H9 (cell line): Measurements from ENCODE around the gene ZC3H7B. TPM values are rescaled to one million over a fixed set of nuclear protein-coding genes. Genes with fewer than 3 reads are reported as not detected.

Experiments
- DNase-seq: peaks from one replicate; pipeline ENCODE4 v3.0.0-alpha.2; 2017
- H2AFZ ChIP-seq: one replicate; pipeline ENCODE4 v1.6.1; 2013; ENCODE audit warnings: mild to moderate bottlenecking, low read length, control low read depth, moderate library complexity
- H2AK5ac ChIP-seq: 2 replicates; pipeline ENCODE4 v1.6.1; 2013; ENCODE audit warnings: low read length, control low read depth, mixed read lengths; ENCODE audit not compliant: insufficient read length
- H2BK120ac ChIP-seq: one replicate; pipeline ENCODE4 v1.6.1; 2013; ENCODE audit warnings: low read depth, mild to moderate bottlenecking, low read length, control low read depth, inconsistent platforms; ENCODE audit not compliant: poor library complexity, severe bottlenecking
- H2BK12ac ChIP-seq: 2 replicates; pipeline ENCODE4 v1.6.1; 2013; ENCODE audit warnings: low read length, control low read depth, mixed read lengths, low read depth; ENCODE audit not compliant: insufficient read length
- H2BK15ac ChIP-seq: 2 replicates; pipeline ENCODE4 v1.6.1; 2013; ENCODE audit warnings: low read depth, low read length, control low read depth
- H2BK20ac ChIP-seq: one replicate; pipeline ENCODE4 v1.6.1; 2013; ENCODE audit warnings: low read depth, mild to moderate bottlenecking, low read length, control low read depth, inconsistent platforms; ENCODE audit not compliant: poor library complexity, severe bottlenecking
- H2BK5ac ChIP-seq: 2 replicates; pipeline ENCODE4 v1.6.1; 2013; ENCODE audit warnings: low read length, control low read depth, mixed read lengths; ENCODE audit not compliant: insufficient read length
- H3K14ac ChIP-seq: 2 replicates; pipeline ENCODE4 v1.6.1; 2013; ENCODE audit warnings: low read length, control low read depth; ENCODE audit not compliant: insufficient read depth
- H3K18ac ChIP-seq: 2 replicates; pipeline ENCODE4 v1.6.1; 2013; ENCODE audit warnings: low read depth, mild to moderate bottlenecking, mixed read lengths, low read length, control low read depth; ENCODE audit not compliant: insufficient read length
- H3K23ac ChIP-seq: 2 replicates; pipeline ENCODE4 v1.6.1; 2013; ENCODE audit warnings: low read length, control low read depth, mixed read lengths, low read depth; ENCODE audit not compliant: insufficient read length
- H3K23me2 ChIP-seq: 2 replicates; pipeline ENCODE4 v1.6.1; 2013; ENCODE audit warnings: low read depth, mild to moderate bottlenecking, mixed read lengths, low read length, control low read depth; ENCODE audit not compliant: insufficient read length, poor library complexity, severe bottlenecking
- H3K27ac ChIP-seq: 2 replicates; pipeline ENCODE4 v1.5.1; 2013; ENCODE audit warnings: low read length, control low read depth, mixed read lengths, low read depth; ENCODE audit not compliant: insufficient read length
- H3K27me3 ChIP-seq: 2 replicates; pipeline ENCODE4 v1.6.1; 2013; ENCODE audit warnings: low read length, control low read depth, inconsistent platforms; ENCODE audit not compliant: insufficient read depth
- H3K4ac ChIP-seq: 2 replicates; pipeline ENCODE4 v1.6.1; 2013; ENCODE audit warnings: low read depth, mild to moderate bottlenecking, control low read depth, inconsistent platforms, low read length, moderate library complexity
- H3K4me1 ChIP-seq: 2 replicates; pipeline ENCODE4 v1.6.1; 2013; ENCODE audit warnings: low read length, control low read depth, inconsistent platforms; ENCODE audit not compliant: insufficient read depth
- H3K4me2 ChIP-seq: 2 replicates; pipeline ENCODE4 v1.6.1; 2013; ENCODE audit warnings: low read length, control low read depth, mixed read lengths; ENCODE audit not compliant: insufficient read length, insufficient read depth
- H3K56ac ChIP-seq: 2 replicates; pipeline ENCODE4 v1.6.1; 2013; ENCODE audit warnings: low read depth, mild to moderate bottlenecking, mixed read lengths, low read length, control low read depth; ENCODE audit not compliant: insufficient read length
- H3K79me1 ChIP-seq: 2 replicates; pipeline ENCODE4 v1.6.1; 2013; ENCODE audit warnings: low read depth, mild to moderate bottlenecking, moderate library complexity, low read length, control low read depth, inconsistent platforms; ENCODE audit not compliant: insufficient read depth, poor library complexity, severe bottlenecking
- H3K79me2 ChIP-seq: 2 replicates; pipeline ENCODE4 v1.6.1; 2013; ENCODE audit warnings: low read length, control low read depth, inconsistent platforms; ENCODE audit not compliant: insufficient read depth
- H3K9ac ChIP-seq: 2 replicates; pipeline ENCODE4 v1.6.1; 2013; ENCODE audit warnings: low read length, control low read depth, mixed read lengths; ENCODE audit not compliant: insufficient read length; ENCODE audit errors: extremely low read depth
- H3K9me3 ChIP-seq: one replicate; pipeline ENCODE4 v1.6.1; 2013; ENCODE audit warnings: low read depth, low read length, inconsistent platforms; ENCODE audit not compliant: control insufficient read depth
- H3T11ph ChIP-seq: one replicate; pipeline ENCODE4 v1.6.1; 2013; ENCODE audit warnings: mild to moderate bottlenecking, low read length, control low read depth, inconsistent platforms
- H4K20me1 ChIP-seq: one replicate; pipeline ENCODE4 v1.6.1; 2013; ENCODE audit not compliant: control insufficient read depth, insufficient read length, insufficient read depth
- H4K5ac ChIP-seq: 2 replicates; pipeline ENCODE4 v1.6.1; 2013; ENCODE audit warnings: low read depth, mild to moderate bottlenecking, mixed read lengths, low read length, control low read depth; ENCODE audit not compliant: insufficient read length
- H4K8ac ChIP-seq: replicated peaks from 2 replicates; pipeline ENCODE4 v1.6.1; 2013; ENCODE audit warnings: low read length, control low read depth, mixed read lengths, low read depth; ENCODE audit not compliant: insufficient read length
- H4K91ac ChIP-seq: 2 replicates; pipeline ENCODE4 v1.6.1; 2013; ENCODE audit warnings: low read depth, mild to moderate bottlenecking, moderate library complexity, mixed read lengths, low read length, control low read depth; ENCODE audit not compliant: insufficient read length
- H3K27ac Mint-ChIP-seq, 3 experiments: 2 replicates in 2 of 3; 3 replicates in 1 of 3; pipeline ENCODE4 v1.8.0; 2020 to 2021; ENCODE audit warnings: mixed read lengths in 3 of 3, mild to moderate bottlenecking in 1 of 3, moderate library complexity in 1 of 3
- H3K27me3 Mint-ChIP-seq: 2 replicates; pipeline ENCODE4 v1.8.0; 2021; ENCODE audit warnings: low read depth, mild to moderate bottlenecking, moderate library complexity, mixed read lengths
- H3K36me3 Mint-ChIP-seq, 3 experiments: 2 replicates in 2 of 3; 3 replicates in 1 of 3; pipeline ENCODE4 v1.8.0; 2020 to 2021; ENCODE audit warnings: low read depth in 3 of 3, mixed read lengths in 3 of 3; ENCODE audit not compliant: insufficient read depth in 1 of 3
- H3K4me1 Mint-ChIP-seq, 2 experiments: 2 replicates each; pipeline ENCODE4 v1.8.0; 2020; ENCODE audit warnings: mixed read lengths in 2 of 2
- H3K4me3 Mint-ChIP-seq, 2 experiments: 2 replicates in 1 of 2; 3 replicates in 1 of 2; pipeline ENCODE4 v1.8.0; 2020 to 2021; ENCODE audit warnings: mild to moderate bottlenecking in 2 of 2, mixed read lengths in 2 of 2, moderate library complexity in 1 of 2
- H3K9me3 Mint-ChIP-seq, 2 experiments: 2 replicates in 1 of 2; 3 replicates in 1 of 2; pipeline ENCODE4 v1.8.0; 2020; ENCODE audit warnings: mild to moderate bottlenecking in 2 of 2, mixed read lengths in 2 of 2, moderate library complexity in 1 of 2
- WGBS: extraction: QIAGEN DNeasy Blood & Tissue Kit; methylation state at CpG from one replicate; pipeline ENCODE4 v1.1.7; 2013; ENCODE audit warnings: missing lambda C conversion rate, low lambda C conversion rate, mixed read lengths; ENCODE audit not compliant: insufficient read length; ENCODE audit errors: extremely low coverage; 5-methylcytosine and 5-hydroxymethylcytosine counted together
- total RNA-seq: library from RNA; stranded (reverse); gene quantifications from 2 replicates; pipeline ENCODE4 v1.2.1, GENCODE V29; 2021
- TF ChIP-seq, protein P1 (sequence below): fragments of 200-600 bp; sonication (generic); conservative IDR thresholded peaks from 3 replicates; pipeline ENCODE4 v1.8.0; 2021; ENCODE audit warnings: antibody characterized with exemption, mild to moderate bottlenecking

ZC3H7B gene
- total RNA-seq, 1 experiment from 2014 or later = 69.3 TPM

DNA sequence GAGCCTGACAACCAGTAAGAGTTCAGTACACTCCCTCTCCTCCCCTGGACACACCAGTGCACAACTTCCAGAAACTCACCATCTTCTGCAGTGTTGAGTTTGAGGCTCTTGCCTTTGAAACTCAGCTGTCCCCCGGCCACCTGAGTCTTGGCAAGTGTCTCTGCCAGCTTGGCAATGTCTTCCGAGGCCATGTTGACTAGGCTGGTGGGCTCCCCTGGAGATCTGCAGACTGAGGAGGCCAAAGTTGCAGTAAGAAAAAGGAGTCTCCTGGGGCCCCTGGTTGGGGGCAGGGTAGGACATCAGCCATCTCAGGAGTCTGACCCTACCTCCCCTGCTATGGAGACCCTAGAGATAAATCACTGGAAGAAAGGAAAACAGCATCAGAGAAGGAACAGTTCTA, 20.5 kb upstream of the ZC3H7B start:
- H3K4me1 ChIP-seq = no peaks in the 10 kb centered on the region
- Mint-ChIP-seq H3K4me1 (peaks cover 6 to 12% of the 10 kb centered on the region in 2 experiments), H3K27me3 (no peaks in the 10 kb centered on the region), H3K4me3 (no peak overlapping the region), H3K9me3 (peaks cover 0 to 2% of the 10 kb centered on the region in 2 experiments; a peak in 1 of 5 replicates), H3K27ac (peak overlapping the region in 1 of 3 experiments; percentile 70; a peak in 1 of 7 replicates), H3K36me3 (peaks cover 43 to 74% (median 69%) of the 10 kb centered on the region in 3 experiments)
- H3T11ph ChIP-seq = no peak overlapping the region
- no peaks in the 10 kb centered on the region for H4K20me1 ChIP-seq
- no peak overlapping the region for H2BK5ac ChIP-seq
- no peak overlapping the region for H3K9ac ChIP-seq
- H3K79me1 ChIP-seq = peaks cover 16% of the 10 kb centered on the region
- H3K9me3 ChIP-seq = no peaks in the 10 kb centered on the region
- no peak overlapping the region for H2BK120ac ChIP-seq
- TF ChIP-seq, protein P1, sequence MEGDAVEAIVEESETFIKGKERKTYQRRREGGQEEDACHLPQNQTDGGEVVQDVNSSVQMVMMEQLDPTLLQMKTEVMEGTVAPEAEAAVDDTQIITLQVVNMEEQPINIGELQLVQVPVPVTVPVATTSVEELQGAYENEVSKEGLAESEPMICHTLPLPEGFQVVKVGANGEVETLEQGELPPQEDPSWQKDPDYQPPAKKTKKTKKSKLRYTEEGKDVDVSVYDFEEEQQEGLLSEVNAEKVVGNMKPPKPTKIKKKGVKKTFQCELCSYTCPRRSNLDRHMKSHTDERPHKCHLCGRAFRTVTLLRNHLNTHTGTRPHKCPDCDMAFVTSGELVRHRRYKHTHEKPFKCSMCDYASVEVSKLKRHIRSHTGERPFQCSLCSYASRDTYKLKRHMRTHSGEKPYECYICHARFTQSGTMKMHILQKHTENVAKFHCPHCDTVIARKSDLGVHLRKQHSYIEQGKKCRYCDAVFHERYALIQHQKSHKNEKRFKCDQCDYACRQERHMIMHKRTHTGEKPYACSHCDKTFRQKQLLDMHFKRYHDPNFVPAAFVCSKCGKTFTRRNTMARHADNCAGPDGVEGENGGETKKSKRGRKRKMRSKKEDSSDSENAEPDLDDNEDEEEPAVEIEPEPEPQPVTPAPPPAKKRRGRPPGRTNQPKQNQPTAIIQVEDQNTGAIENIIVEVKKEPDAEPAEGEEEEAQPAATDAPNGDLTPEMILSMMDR = no peak
- H3K27me3 ChIP-seq = no peaks in the 10 kb centered on the region
- H3K79me2 ChIP-seq = peaks cover 17% of the 10 kb centered on the region; the same call in 1 of the 2 replicates
- H3K4ac ChIP-seq = no peak overlapping the region
- no peak for DNase-seq
- H4K91ac ChIP-seq = no peak overlapping the region
- no CpG with 5 or more reads among the region's 2 CpGs for WGBS
- no peak overlapping the region for H4K8ac ChIP-seq
- H2BK20ac ChIP-seq = no peak overlapping the region
- no peak overlapping the region for H4K5ac ChIP-seq
- no peak overlapping the region for H2BK12ac ChIP-seq
- no peak overlapping the region for H3K23ac ChIP-seq
- H3K14ac ChIP-seq = no peak overlapping the region
- H3K18ac ChIP-seq = no peak overlapping the region
- no peak overlapping the region for H3K4me2 ChIP-seq
- peaks cover 7% of the 10 kb centered on the region for H3K23me2 ChIP-seq
- no peak overlapping the region for H3K56ac ChIP-seq
- no peak overlapping the region for H2AK5ac ChIP-seq
- H2AFZ ChIP-seq = no peak overlapping the region
- H3K27ac ChIP-seq = no peak overlapping the region
- no peak overlapping the region for H2BK15ac ChIP-seq
